HepG2 (cell line): Measurements from ENCODE around the gene ZNF324B. TPM values are rescaled to one million over a fixed set of nuclear protein-coding genes. Genes with fewer than 3 reads are reported as not detected.

Experiments used
- CTCF ChIP-seq: sonication (generic); formaldehyde crosslinking; IDR thresholded peaks from 2 replicates; pipeline ENCODE4 v1.5.0; 2020; ENCODE audit warnings: mild to moderate bottlenecking, missing genetic modification reagents, moderate library complexity
- HBP1 ChIP-seq: IDR thresholded peaks from 2 replicates; pipeline ENCODE4 v1.6.1; 2016; ENCODE audit warnings: low read depth, control low read depth
- HINFP ChIP-seq: sonication (generic); formaldehyde crosslinking; IDR thresholded peaks from 2 replicates; pipeline ENCODE4 v1.4.0; 2020; ENCODE audit warnings: low read depth, mild to moderate bottlenecking, missing genetic modification reagents
- HNF1A ChIP-seq, 2 experiments: sonication (generic) in 1 of 2; formaldehyde crosslinking in 1 of 2; IDR thresholded peaks; 2 replicates each; pipeline versions ENCODE4 v1.4.0 to v1.6.1; 2016 to 2020; ENCODE audit warnings: borderline replicate concordance in 1 of 2, low read depth in 1 of 2, mild to moderate bottlenecking in 1 of 2, missing genetic modification reagents in 1 of 2
- KLF15 ChIP-seq: sonication (generic); formaldehyde crosslinking; IDR thresholded peaks from 2 replicates; pipeline ENCODE4 v1.8.1; 2023; ENCODE audit warnings: borderline replicate concordance, mild to moderate bottlenecking, inconsistent platforms, missing genetic modification reagents, mixed read lengths
- MAFG ChIP-seq: sonication (generic); formaldehyde crosslinking; IDR thresholded peaks from 2 replicates; pipeline ENCODE4 v1.5.1; 2020; ENCODE audit warnings: mild to moderate bottlenecking, missing genetic modification reagents
- NONO ChIP-seq, 2 experiments: fragments of 450-650 bp in 1 of 2; sonication (generic) in 1 of 2; formaldehyde crosslinking in 1 of 2; IDR thresholded peaks in 1 of 2; conservative IDR thresholded peaks in 1 of 2; 2 replicates each; pipeline versions ENCODE4 v1.6.1 to v1.8.0; 2017 to 2022; ENCODE audit warnings: mild to moderate bottlenecking in 1 of 2, missing genetic modification reagents in 1 of 2, moderate library complexity in 1 of 2
- NRL ChIP-seq: sonication (generic); formaldehyde crosslinking; IDR thresholded peaks from 2 replicates; pipeline ENCODE4 v1.5.0; 2020; ENCODE audit warnings: missing genetic modification reagents, mild to moderate bottlenecking, moderate library complexity, borderline replicate concordance
- PREB ChIP-seq: sonication (generic); formaldehyde crosslinking; IDR thresholded peaks from 2 replicates; pipeline ENCODE4 v1.4.0; 2020; ENCODE audit warnings: missing genetic modification reagents
- REXO4 ChIP-seq: sonication (generic); formaldehyde crosslinking; IDR thresholded peaks from 2 replicates; pipeline ENCODE4 v1.8.0; 2022; ENCODE audit warnings: missing genetic modification reagents, mild to moderate bottlenecking, borderline replicate concordance
- TCF7 ChIP-seq: sonication (generic); IDR thresholded peaks from 2 replicates; pipeline ENCODE4 v1.6.1; 2016; ENCODE audit warnings: antibody characterized with exemption, low read depth
- U2AF2 ChIP-seq: fragments of 200-400 bp; formaldehyde crosslinking; IDR thresholded peaks from 2 replicates; pipeline ENCODE4 v1.6.1; 2017; ENCODE audit warnings: low read depth, mild to moderate bottlenecking, low read length
- XRCC5 ChIP-seq: fragments of 200-400 bp; formaldehyde crosslinking; optimal IDR thresholded peaks from 2 replicates; pipeline ENCODE3; 2017; ENCODE audit warnings: mild to moderate bottlenecking, low read length
- ZNF205 ChIP-seq: IDR thresholded peaks from 2 replicates; pipeline ENCODE4 v1.6.1; 2018; ENCODE audit warnings: missing biosample characterization, missing genetic modification reagents
- ZNF30 ChIP-seq: sonication (generic); formaldehyde crosslinking; IDR thresholded peaks from 2 replicates; pipeline ENCODE4 v1.5.0; 2020; ENCODE audit warnings: mild to moderate bottlenecking, missing genetic modification reagents
- ZSCAN20 ChIP-seq: sonication (generic); formaldehyde crosslinking; IDR thresholded peaks from 2 replicates; pipeline ENCODE4 v1.4.0; 2020; ENCODE audit warnings: missing genetic modification reagents, mild to moderate bottlenecking, borderline replicate concordance
- polyA plus RNA-seq, 8 experiments: library from polyadenylated mRNA; depleted of rRNA in 3 of 8; stranded (reverse) in 7 of 8; unstranded in 1 of 8; fragments of >200 nt; fragmentation: Illumina TruSeq in 4 of 8; extraction: Trizol in 4 of 8; gene quantifications; 2 replicates each; pipeline versions ENCODE4 v1.2.1 to v1.2.3, GENCODE V29; 2011 to 2016; ENCODE audit warnings: low read depth in 4 of 8, missing spikeins in 1 of 8, mixed read lengths in 1 of 8; ENCODE audit not compliant: insufficient read depth in 1 of 8
- total RNA-seq, 5 experiments: library from RNA; depleted of rRNA; stranded (reverse); fragments of >200 nt; fragmentation: Illumina TruSeq; extraction: Trizol; gene quantifications; 2 replicates each; pipeline ENCODE4 v1.2.3, GENCODE V29; 2016; ENCODE audit warnings: low read depth in 1 of 5

Gene ZNF324B
- total and polyA plus RNA-seq, 2 of the 13 experiments (the other 11 are each of a cell fraction or from before 2014, with no cell fraction given): 0.53 to 3.0 TPM

- TF ChIP-seq HNF1A (IDR thresholded peaks at IDR 0.05; ENCODE audit: low read depth) (no peak), HNF1A (CRISPR knock-in tag; IDR thresholded peaks at IDR 0.05; ENCODE audit: borderline replicate concordance) (peak; percentile 44; the same call in 1 of the 2 replicates), CTCF (CRISPR knock-in tag) (peak; percentile 47), HINFP (CRISPR knock-in tag) (peak; percentile 61; the same call in 1 of the 2 replicates), KLF15 (CRISPR knock-in tag) (peak; percentile 36; the same call in 1 of the 2 replicates), PREB (CRISPR knock-in tag) (no peak), ZNF30 (CRISPR knock-in tag) (no peak), U2AF2 (peak; percentile 88; the same call in 1 of the 2 replicates), ZNF205 (CRISPR knock-in tag) (no peak), MAFG (CRISPR knock-in tag) (0 out of 2 replicates have a peak, but pooled peaks have one; percentile 32), XRCC5 (peak; percentile 19), TCF7 (no peak), NONO (IDR thresholded peaks at IDR 0.05) (no peak), NONO (CRISPR knock-in tag; conservative IDR thresholded peaks at IDR 0.05) (peak; percentile 71), NRL (CRISPR knock-in tag) (peak; percentile 53; the same call in 1 of the 2 replicates), HBP1 (CRISPR knock-in tag) (no peak), REXO4 (CRISPR knock-in tag) (peak; percentile 4; the same call in 1 of the 2 replicates), ZSCAN20 (CRISPR knock-in tag) (0 out of 2 replicates have a peak, but pooled peaks have one; percentile 10)
Measured at GRCh38 chr19:58408152-58409009, 43.0 kb upstream of the ZNF324B start, which contains the start of gene ZNF584 (continued).
